ENCODE measurements around the gene PCED1B. TPM values are rescaled to one million over a fixed set of nuclear protein-coding genes. Genes with fewer than 3 reads are reported as not detected.

The PCED1B gene
- total and polyA plus RNA-seq, 2 experiments from 2014 or later, result 5.1 to 6.6 TPM

DNA sequence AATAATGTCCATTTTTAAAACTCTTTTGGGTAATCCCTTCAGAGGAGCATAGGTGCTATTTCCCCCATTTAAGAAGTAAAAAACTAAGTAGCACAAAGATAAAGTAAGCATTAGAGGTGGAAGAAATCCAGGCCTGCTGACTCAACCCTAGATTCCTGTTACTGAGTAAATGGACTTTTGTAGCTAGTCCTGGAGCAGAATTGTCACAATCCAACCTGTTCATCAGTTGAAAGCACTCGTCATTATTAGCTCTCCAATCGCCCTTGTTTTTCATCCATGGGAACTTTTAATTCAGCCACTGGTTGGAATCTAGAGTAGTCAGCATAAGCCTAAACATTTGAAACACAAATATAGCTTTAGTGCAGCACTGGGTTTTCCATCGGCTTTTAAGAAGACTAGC, 139.8 kb downstream of the PCED1B start:
- H3K36me3 Mint-ChIP-seq (ENCODE audit: low read depth), result no peaks in the 10 kb centered on the region
- no peak overlapping the region for H3K4me3 Mint-ChIP-seq
- Histone ChIP-seq H3K79me2 (replicated peaks; ENCODE audit: insufficient read depth) (no peaks in the 10 kb centered on the region), H3K36me3 (ENCODE audit: insufficient read depth) (no peaks in the 10 kb centered on the region), H3K4me2 (no peak overlapping the region), H3K27ac (ENCODE audit: low read depth) (no peak overlapping the region), H3F3A (replicated peaks; ENCODE audit: low read depth) (no peaks in the 10 kb centered on the region; the same call in 1 of the 2 replicates), H3K9me2 (ENCODE audit: insufficient read depth) (no peaks in the 10 kb centered on the region), H4K20me1 (replicated peaks; ENCODE audit: insufficient read depth) (no peaks in the 10 kb centered on the region), H3K4me1 (ENCODE audit: insufficient read depth) (peaks cover 25% of the 10 kb centered on the region), H3K27me3 (ENCODE audit: insufficient read depth) (no peaks in the 10 kb centered on the region), H2AFZ (no peak overlapping the region), H3K4me3 (no peak overlapping the region)
- TF ChIP-seq ETS1 (IDR thresholded peaks at IDR 0.05), result no peak
- TF ChIP-seq ZNF114 (CRISPR knock-in tag; IDR thresholded peaks at IDR 0.05), result no peak
- TF ChIP-seq STAT1 (IDR thresholded peaks at IDR 0.05; ENCODE audit: unreplicated experiment), result no peak
- no peak for TF ChIP-seq EZH2 (IDR thresholded peaks at IDR 0.05; ENCODE audit: low read depth, unreplicated experiment)
- TF ChIP-seq NANOG (IDR thresholded peaks at IDR 0.05; ENCODE audit: borderline replicate concordance), result no peak
- TF ChIP-seq, protein P1, sequence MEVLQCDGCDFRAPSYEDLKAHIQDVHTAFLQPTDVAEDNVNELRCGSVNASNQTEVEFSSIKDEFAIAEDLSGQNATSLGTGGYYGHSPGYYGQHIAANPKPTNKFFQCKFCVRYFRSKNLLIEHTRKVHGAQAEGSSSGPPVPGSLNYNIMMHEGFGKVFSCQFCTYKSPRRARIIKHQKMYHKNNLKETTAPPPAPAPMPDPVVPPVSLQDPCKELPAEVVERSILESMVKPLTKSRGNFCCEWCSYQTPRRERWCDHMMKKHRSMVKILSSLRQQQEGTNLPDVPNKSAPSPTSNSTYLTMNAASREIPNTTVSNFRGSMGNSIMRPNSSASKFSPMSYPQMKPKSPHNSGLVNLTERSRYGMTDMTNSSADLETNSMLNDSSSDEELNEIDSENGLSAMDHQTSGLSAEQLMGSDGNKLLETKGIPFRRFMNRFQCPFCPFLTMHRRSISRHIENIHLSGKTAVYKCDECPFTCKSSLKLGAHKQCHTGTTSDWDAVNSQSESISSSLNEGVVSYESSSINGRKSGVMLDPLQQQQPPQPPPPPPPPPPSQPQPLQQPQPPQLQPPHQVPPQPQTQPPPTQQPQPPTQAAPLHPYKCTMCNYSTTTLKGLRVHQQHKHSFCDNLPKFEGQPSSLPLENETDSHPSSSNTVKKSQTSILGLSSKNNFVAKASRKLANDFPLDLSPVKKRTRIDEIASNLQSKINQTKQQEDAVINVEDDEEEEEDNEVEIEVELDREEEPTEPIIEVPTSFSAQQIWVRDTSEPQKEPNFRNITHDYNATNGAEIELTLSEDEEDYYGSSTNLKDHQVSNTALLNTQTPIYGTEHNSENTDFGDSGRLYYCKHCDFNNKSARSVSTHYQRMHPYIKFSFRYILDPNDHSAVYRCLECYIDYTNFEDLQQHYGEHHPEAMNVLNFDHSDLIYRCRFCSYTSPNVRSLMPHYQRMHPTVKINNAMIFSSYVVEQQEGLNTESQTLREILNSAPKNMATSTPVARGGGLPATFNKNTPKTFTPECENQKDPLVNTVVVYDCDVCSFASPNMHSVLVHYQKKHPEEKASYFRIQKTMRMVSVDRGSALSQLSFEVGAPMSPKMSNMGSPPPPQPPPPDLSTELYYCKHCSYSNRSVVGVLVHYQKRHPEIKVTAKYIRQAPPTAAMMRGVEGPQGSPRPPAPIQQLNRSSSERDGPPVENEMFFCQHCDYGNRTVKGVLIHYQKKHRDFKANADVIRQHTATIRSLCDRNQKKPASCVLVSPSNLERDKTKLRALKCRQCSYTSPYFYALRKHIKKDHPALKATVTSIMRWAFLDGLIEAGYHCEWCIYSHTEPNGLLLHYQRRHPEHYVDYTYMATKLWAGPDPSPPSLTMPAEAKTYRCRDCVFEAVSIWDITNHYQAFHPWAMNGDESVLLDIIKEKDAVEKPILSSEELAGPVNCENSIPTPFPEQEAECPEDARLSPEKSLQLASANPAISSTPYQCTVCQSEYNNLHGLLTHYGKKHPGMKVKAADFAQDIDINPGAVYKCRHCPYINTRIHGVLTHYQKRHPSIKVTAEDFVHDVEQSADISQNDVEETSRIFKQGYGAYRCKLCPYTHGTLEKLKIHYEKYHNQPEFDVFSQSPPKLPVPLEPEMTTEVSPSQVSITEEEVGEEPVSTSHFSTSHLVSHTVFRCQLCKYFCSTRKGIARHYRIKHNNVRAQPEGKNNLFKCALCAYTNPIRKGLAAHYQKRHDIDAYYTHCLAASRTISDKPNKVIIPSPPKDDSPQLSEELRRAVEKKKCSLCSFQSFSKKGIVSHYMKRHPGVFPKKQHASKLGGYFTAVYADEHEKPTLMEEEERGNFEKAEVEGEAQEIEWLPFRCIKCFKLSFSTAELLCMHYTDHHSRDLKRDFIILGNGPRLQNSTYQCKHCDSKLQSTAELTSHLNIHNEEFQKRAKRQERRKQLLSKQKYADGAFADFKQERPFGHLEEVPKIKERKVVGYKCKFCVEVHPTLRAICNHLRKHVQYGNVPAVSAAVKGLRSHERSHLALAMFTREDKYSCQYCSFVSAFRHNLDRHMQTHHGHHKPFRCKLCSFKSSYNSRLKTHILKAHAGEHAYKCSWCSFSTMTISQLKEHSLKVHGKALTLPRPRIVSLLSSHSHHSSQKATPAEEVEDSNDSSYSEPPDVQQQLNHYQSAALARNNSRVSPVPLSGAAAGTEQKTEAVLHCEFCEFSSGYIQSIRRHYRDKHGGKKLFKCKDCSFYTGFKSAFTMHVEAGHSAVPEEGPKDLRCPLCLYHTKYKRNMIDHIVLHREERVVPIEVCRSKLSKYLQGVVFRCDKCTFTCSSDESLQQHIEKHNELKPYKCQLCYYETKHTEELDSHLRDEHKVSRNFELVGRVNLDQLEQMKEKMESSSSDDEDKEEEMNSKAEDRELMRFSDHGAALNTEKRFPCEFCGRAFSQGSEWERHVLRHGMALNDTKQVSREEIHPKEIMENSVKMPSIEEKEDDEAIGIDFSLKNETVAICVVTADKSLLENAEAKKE (CRISPR knock-in tag; IDR thresholded peaks at IDR 0.05), result no peak
- TF ChIP-seq CREB1 (CRISPR knock-in tag; IDR thresholded peaks at IDR 0.05; ENCODE audit: low read depth), result no peak
- TF ChIP-seq JUNB (IDR thresholded peaks at IDR 0.05; ENCODE audit: unreplicated experiment), result no peak
- no peak for TF ChIP-seq REST (IDR thresholded peaks at IDR 0.05; ENCODE audit: unreplicated experiment)
- TF ChIP-seq POLR2AphosphoS5 (IDR thresholded peaks at IDR 0.05; ENCODE audit: low read depth), result no peak
- no peak for TF ChIP-seq EZH2phosphoT487 (IDR thresholded peaks at IDR 0.05; ENCODE audit: unreplicated experiment)
- TF ChIP-seq, protein P2, sequence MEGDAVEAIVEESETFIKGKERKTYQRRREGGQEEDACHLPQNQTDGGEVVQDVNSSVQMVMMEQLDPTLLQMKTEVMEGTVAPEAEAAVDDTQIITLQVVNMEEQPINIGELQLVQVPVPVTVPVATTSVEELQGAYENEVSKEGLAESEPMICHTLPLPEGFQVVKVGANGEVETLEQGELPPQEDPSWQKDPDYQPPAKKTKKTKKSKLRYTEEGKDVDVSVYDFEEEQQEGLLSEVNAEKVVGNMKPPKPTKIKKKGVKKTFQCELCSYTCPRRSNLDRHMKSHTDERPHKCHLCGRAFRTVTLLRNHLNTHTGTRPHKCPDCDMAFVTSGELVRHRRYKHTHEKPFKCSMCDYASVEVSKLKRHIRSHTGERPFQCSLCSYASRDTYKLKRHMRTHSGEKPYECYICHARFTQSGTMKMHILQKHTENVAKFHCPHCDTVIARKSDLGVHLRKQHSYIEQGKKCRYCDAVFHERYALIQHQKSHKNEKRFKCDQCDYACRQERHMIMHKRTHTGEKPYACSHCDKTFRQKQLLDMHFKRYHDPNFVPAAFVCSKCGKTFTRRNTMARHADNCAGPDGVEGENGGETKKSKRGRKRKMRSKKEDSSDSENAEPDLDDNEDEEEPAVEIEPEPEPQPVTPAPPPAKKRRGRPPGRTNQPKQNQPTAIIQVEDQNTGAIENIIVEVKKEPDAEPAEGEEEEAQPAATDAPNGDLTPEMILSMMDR (conservative IDR thresholded peaks at IDR 0.05; ENCODE audit: low read depth in 2 of 2), result no peak
- H3K9me3 Mint-ChIP-seq, result no peaks in the 10 kb centered on the region
- DNase-seq (ENCODE audit: low spot score) (no peak), ATAC-seq (no peak)
- no peak overlapping the region for H3K27ac Mint-ChIP-seq
- peaks cover 4% of the 10 kb centered on the region for H3K27me3 Mint-ChIP-seq (ENCODE audit: insufficient read depth, low read depth, poor library complexity)
- peaks cover 36% of the 10 kb centered on the region for H3K4me1 Mint-ChIP-seq

Measured in GM23338 (cell line).